Mesendoderm (in vitro differentiated cells): ENCODE data around the gene PPA2.

Source experiments
- DNase-seq: peaks from one replicate; pipeline ENCODE4 v3.0.0; 2013
- H2AK5ac ChIP-seq: 2 replicates; pipeline ENCODE4 v1.6.1; 2013; ENCODE audit warnings: low read length, inconsistent platforms
- H2BK120ac ChIP-seq: 2 replicates; pipeline ENCODE4 v1.6.1; 2013; ENCODE audit warnings: low read depth, mild to moderate bottlenecking, low read length, moderate library complexity, mixed read lengths
- H2BK15ac ChIP-seq: replicated peaks from 2 replicates; pipeline ENCODE4 v1.6.1; 2013; ENCODE audit warnings: low read depth, mild to moderate bottlenecking, moderate library complexity
- H2BK5ac ChIP-seq: 2 replicates; pipeline ENCODE4 v1.6.1; 2013; ENCODE audit warnings: low read length, inconsistent platforms
- H3K18ac ChIP-seq: 2 replicates; pipeline ENCODE4 v1.6.1; 2013; ENCODE audit warnings: mild to moderate bottlenecking, low read length, mixed read lengths
- H3K23ac ChIP-seq: one replicate; pipeline ENCODE4 v1.6.1; 2013; ENCODE audit warnings: low read length
- H3K27ac ChIP-seq: 2 replicates; pipeline ENCODE4 v1.5.1; 2013; ENCODE audit warnings: low read depth, mild to moderate bottlenecking, inconsistent platforms, low read length, moderate library complexity
- H3K27me3 ChIP-seq: 2 replicates; pipeline ENCODE4 v1.6.1; 2013; ENCODE audit warnings: low read length, control low read depth, mild to moderate bottlenecking, inconsistent platforms; ENCODE audit not compliant: insufficient read depth, poor library complexity
- H3K36me3 ChIP-seq: 2 replicates; pipeline ENCODE4 v1.6.1; 2013; ENCODE audit warnings: low read length, inconsistent platforms; ENCODE audit not compliant: control insufficient read depth, insufficient read depth
- H3K4ac ChIP-seq: one replicate; pipeline ENCODE4 v1.6.1; 2013; ENCODE audit warnings: low read depth, mild to moderate bottlenecking, low read length, moderate library complexity
- H3K4me1 ChIP-seq: 2 replicates; pipeline ENCODE4 v1.6.1; 2013; ENCODE audit warnings: low read depth, low read length, inconsistent platforms; ENCODE audit not compliant: control insufficient read depth
- H3K4me2 ChIP-seq: 2 replicates; pipeline ENCODE4 v1.6.1; 2013; ENCODE audit warnings: low read length
- H3K4me3 ChIP-seq: 2 replicates; pipeline ENCODE4 v1.5.1; 2013; ENCODE audit warnings: mild to moderate bottlenecking, low read length
- H3K56ac ChIP-seq: one replicate; pipeline ENCODE4 v1.6.1; 2013; ENCODE audit warnings: low read length
- H3K79me1 ChIP-seq: 2 replicates; pipeline ENCODE4 v1.6.1; 2013; ENCODE audit warnings: low read length, inconsistent platforms
- H3K79me2 ChIP-seq: 2 replicates; pipeline ENCODE4 v1.6.1; 2013; ENCODE audit warnings: mild to moderate bottlenecking, low read length; ENCODE audit not compliant: control insufficient read depth, insufficient read depth
- H3K9ac ChIP-seq: 2 replicates; pipeline ENCODE4 v1.6.1; 2013; ENCODE audit warnings: low read length, inconsistent platforms
- H4K5ac ChIP-seq: one replicate; pipeline ENCODE4 v1.6.1; 2013; ENCODE audit warnings: low read length
- H4K8ac ChIP-seq: one replicate; pipeline ENCODE4 v1.6.1; 2013; ENCODE audit warnings: low read depth, mild to moderate bottlenecking, control low read depth, low read length, moderate library complexity
- whole genome bisulfite sequencing: extraction: QIAGEN DNeasy Blood & Tissue Kit; methylation state at CpG from one replicate; pipeline ENCODE4 v1.1.7; 2013; ENCODE audit warnings: low lambda C conversion rate, missing lambda C conversion rate; ENCODE audit not compliant: insufficient coverage; ENCODE audit errors: extremely low coverage; 5-methylcytosine and 5-hydroxymethylcytosine counted together

PPA2 gene

GRCh38 chr4:105346869-105347268, 127.0 kb downstream of the PPA2 start:
- H3K4me3 ChIP-seq, result no peak overlapping the region
- H4K8ac ChIP-seq, result no peak overlapping the region
- H3K4me1 ChIP-seq, result no peaks in the 10 kb centered on the region
- H3K27me3 ChIP-seq, result no peaks in the 10 kb centered on the region
- WGBS, result no CpG with 5 or more reads among the region's 2 CpGs
- H3K79me2 ChIP-seq, result no peaks in the 10 kb centered on the region
- H3K4ac ChIP-seq, result no peak overlapping the region
- no peak for DNase-seq
- no peak overlapping the region for H4K5ac ChIP-seq
- no peak overlapping the region for H3K23ac ChIP-seq
- no peaks in the 10 kb centered on the region for H3K36me3 ChIP-seq
- no peak overlapping the region for H3K9ac ChIP-seq
- no peak overlapping the region for H2BK15ac ChIP-seq
- H3K56ac ChIP-seq, result no peak overlapping the region
- H3K4me2 ChIP-seq, result no peak overlapping the region
- no peak overlapping the region for H3K27ac ChIP-seq
- no peaks in the 10 kb centered on the region for H3K79me1 ChIP-seq
- no peak overlapping the region for H3K18ac ChIP-seq
- no peak overlapping the region for H2BK120ac ChIP-seq
- H2BK5ac ChIP-seq, result no peak overlapping the region
- no peak overlapping the region for H2AK5ac ChIP-seq

- no peak overlapping the region for H3K4ac ChIP-seq
- no peak overlapping the region for H2AK5ac ChIP-seq
- no peaks in the 10 kb centered on the region for H3K4me1 ChIP-seq
- no peak overlapping the region for H3K56ac ChIP-seq
- no peak overlapping the region for H4K5ac ChIP-seq
- H3K9ac ChIP-seq, result no peak overlapping the region
- no peaks in the 10 kb centered on the region for H3K27me3 ChIP-seq
- H3K4me3 ChIP-seq, result no peak overlapping the region
- no peak overlapping the region for H2BK5ac ChIP-seq
- no peak overlapping the region for H3K27ac ChIP-seq
- H3K23ac ChIP-seq, result no peak overlapping the region
- no peak for DNase-seq
- no peaks in the 10 kb centered on the region for H3K79me2 ChIP-seq
- no peak overlapping the region for H3K18ac ChIP-seq
- no peak overlapping the region for H2BK120ac ChIP-seq
- H3K36me3 ChIP-seq, result no peaks in the 10 kb centered on the region
- H3K79me1 ChIP-seq, result no peaks in the 10 kb centered on the region
- no peak overlapping the region for H4K8ac ChIP-seq
- H2BK15ac ChIP-seq, result no peak overlapping the region
- no peak overlapping the region for H3K4me2 ChIP-seq
- WGBS, result no CpG with 5 or more reads among the region's 2 CpGs
These were observed 128.0 kb downstream of the PPA2 start for GRCh38 chr4:105345838-105346237.

GRCh38 chr4:105345358-105345757, 128.5 kb downstream of the PPA2 start:
- Histone ChIP-seq H4K8ac (no peak overlapping the region), H3K4me1 (no peaks in the 10 kb centered on the region), H3K56ac (no peak overlapping the region), H3K18ac (no peak overlapping the region), H2BK5ac (no peak overlapping the region), H3K79me1 (no peaks in the 10 kb centered on the region), H3K4me2 (no peak overlapping the region), H3K4ac (no peak overlapping the region), H3K27me3 (no peaks in the 10 kb centered on the region), H3K9ac (no peak overlapping the region), H3K27ac (no peak overlapping the region), H2AK5ac (no peak overlapping the region), H3K79me2 (no peaks in the 10 kb centered on the region), H3K36me3 (no peaks in the 10 kb centered on the region), H2BK120ac (no peak overlapping the region), H2BK15ac (no peak overlapping the region), H4K5ac (no peak overlapping the region), H3K23ac (no peak overlapping the region), H3K4me3 (no peak overlapping the region)
- no peak for DNase-seq
- WGBS, result no CpG with 5 or more reads among the region's 2 CpGs

- no peaks in the 10 kb centered on the region for H3K79me1 ChIP-seq
- DNase-seq, result no peak
- no peak overlapping the region for H3K23ac ChIP-seq
- no peaks in the 10 kb centered on the region for H3K79me2 ChIP-seq
- no peak overlapping the region for H4K5ac ChIP-seq
- H3K4ac ChIP-seq, result no peak overlapping the region
- H2BK15ac ChIP-seq, result no peak overlapping the region
- no peak overlapping the region for H2BK120ac ChIP-seq
- H2AK5ac ChIP-seq, result no peak overlapping the region
- no peak overlapping the region for H3K4me3 ChIP-seq
- no peaks in the 10 kb centered on the region for H3K36me3 ChIP-seq
- H3K56ac ChIP-seq, result no peak overlapping the region
- H3K4me2 ChIP-seq, result no peak overlapping the region
- no peaks in the 10 kb centered on the region for H3K27me3 ChIP-seq
- no peak overlapping the region for H4K8ac ChIP-seq
- H3K18ac ChIP-seq, result no peak overlapping the region
- no peak overlapping the region for H2BK5ac ChIP-seq
- no peak overlapping the region for H3K9ac ChIP-seq
- H3K4me1 ChIP-seq, result no peaks in the 10 kb centered on the region
- H3K27ac ChIP-seq, result no peak overlapping the region
These were observed 129.7 kb downstream of the PPA2 start for GRCh38 chr4:105344141-105344540.

GRCh38 chr4:105343146-105343931, 130.5 kb downstream of the PPA2 start:
- Histone ChIP-seq H2BK120ac (no peak overlapping the region), H3K4me2 (no peak overlapping the region), H4K5ac (no peak overlapping the region), H3K27ac (no peak overlapping the region), H3K4me1 (no peaks in the 10 kb centered on the region), H3K79me1 (no peaks in the 10 kb centered on the region), H3K79me2 (no peaks in the 10 kb centered on the region), H4K8ac (no peak overlapping the region), H2BK5ac (no peak overlapping the region), H3K56ac (no peak overlapping the region), H2BK15ac (no peak overlapping the region), H3K27me3 (no peaks in the 10 kb centered on the region), H3K4me3 (no peak overlapping the region), H3K36me3 (no peaks in the 10 kb centered on the region), H3K23ac (no peak overlapping the region), H3K18ac (no peak overlapping the region), H2AK5ac (no peak overlapping the region), H3K9ac (no peak overlapping the region), H3K4ac (no peak overlapping the region)
- no peak for DNase-seq
- whole genome bisulfite sequencing, result no CpG with 5 or more reads among the region's 8 CpGs

GRCh38 chr4:105329081-105329480, 144.8 kb downstream of the PPA2 start:
- Histone ChIP-seq H3K9ac (no peak overlapping the region), H2AK5ac (no peak overlapping the region), H3K18ac (no peak overlapping the region), H3K4me1 (no peaks in the 10 kb centered on the region), H3K27ac (no peak overlapping the region), H3K4ac (no peak overlapping the region), H4K8ac (no peak overlapping the region), H3K4me3 (no peak overlapping the region), H2BK120ac (no peak overlapping the region), H3K79me1 (no peaks in the 10 kb centered on the region), H2BK15ac (no peak overlapping the region), H3K79me2 (no peaks in the 10 kb centered on the region), H3K36me3 (no peaks in the 10 kb centered on the region), H4K5ac (no peak overlapping the region), H3K27me3 (no peaks in the 10 kb centered on the region), H2BK5ac (no peak overlapping the region), H3K23ac (no peak overlapping the region), H3K56ac (no peak overlapping the region), H3K4me2 (no peak overlapping the region)
- no peak for DNase-seq
- no CpG with 5 or more reads among the region's 1 CpG for WGBS
